Loucy (cell line): Measurements from ENCODE around the gene AMOTL2.

Experiments used
- EZH2phosphoT487 ChIP-seq: fragments of 200-600 bp; IDR thresholded peaks from 2 replicates; pipeline ENCODE4 v1.6.1; 2018; ENCODE audit warnings: antibody characterized with exemption, mild to moderate bottlenecking, moderate library complexity, borderline replicate concordance
- TF ChIP-seq, protein P1 (sequence below): fragments of 200-600 bp; sonication (generic); conservative IDR thresholded peaks from 2 replicates; pipeline ENCODE4 v1.5.1; 2014; ENCODE audit warnings: mild to moderate bottlenecking, antibody characterized with exemption, low read length

DNA sequence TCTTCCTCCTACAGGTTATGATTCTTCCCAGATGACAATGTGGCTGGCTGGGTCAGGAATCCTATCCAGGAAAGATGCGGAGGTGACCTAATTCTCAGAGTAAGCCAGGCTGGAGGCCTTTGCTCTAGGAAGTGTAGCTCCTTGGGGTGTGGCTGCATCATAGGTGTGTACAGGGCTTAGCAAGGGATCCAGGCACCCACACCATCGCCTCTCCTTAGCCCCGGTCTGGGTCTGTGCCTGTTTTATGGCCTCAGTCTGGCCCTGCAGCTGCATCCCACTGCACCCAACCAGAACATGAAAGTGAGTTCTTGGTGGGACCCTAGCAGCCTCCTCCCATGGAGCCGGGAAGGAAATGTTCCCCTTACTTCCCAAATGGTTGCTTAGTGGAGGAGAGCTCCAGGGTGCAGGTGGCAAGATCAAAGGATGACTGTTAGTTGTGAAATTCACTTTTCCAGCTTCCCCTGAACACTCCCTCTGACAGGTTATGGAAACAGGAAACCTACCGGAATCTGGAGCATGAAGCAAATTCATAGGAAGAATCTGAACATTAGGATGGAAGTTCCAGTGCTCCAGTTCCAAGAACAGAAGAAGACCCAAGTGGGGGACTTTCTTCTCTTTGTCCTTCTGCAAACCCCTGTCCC, 2.7 kb upstream of the AMOTL2 start:
- TF ChIP-seq, protein P1, sequence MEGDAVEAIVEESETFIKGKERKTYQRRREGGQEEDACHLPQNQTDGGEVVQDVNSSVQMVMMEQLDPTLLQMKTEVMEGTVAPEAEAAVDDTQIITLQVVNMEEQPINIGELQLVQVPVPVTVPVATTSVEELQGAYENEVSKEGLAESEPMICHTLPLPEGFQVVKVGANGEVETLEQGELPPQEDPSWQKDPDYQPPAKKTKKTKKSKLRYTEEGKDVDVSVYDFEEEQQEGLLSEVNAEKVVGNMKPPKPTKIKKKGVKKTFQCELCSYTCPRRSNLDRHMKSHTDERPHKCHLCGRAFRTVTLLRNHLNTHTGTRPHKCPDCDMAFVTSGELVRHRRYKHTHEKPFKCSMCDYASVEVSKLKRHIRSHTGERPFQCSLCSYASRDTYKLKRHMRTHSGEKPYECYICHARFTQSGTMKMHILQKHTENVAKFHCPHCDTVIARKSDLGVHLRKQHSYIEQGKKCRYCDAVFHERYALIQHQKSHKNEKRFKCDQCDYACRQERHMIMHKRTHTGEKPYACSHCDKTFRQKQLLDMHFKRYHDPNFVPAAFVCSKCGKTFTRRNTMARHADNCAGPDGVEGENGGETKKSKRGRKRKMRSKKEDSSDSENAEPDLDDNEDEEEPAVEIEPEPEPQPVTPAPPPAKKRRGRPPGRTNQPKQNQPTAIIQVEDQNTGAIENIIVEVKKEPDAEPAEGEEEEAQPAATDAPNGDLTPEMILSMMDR: no peak
- TF ChIP-seq EZH2phosphoT487: no peak
